Muscle layer of colon (tissue), 2 donors: Measurements from ENCODE around the gene MKLN1.
"Not testable (repeated sequence)": the region's sequence is repeated elsewhere in the genome, so short reads cannot be mapped to it uniquely, and the experiment has no call there.

Experiments
- H3K27ac ChIP-seq: one replicate; pipeline ENCODE4 v1.7.0; 2013; ENCODE audit warnings: low read depth, mild to moderate bottlenecking, low read length, moderate library complexity
- H3K27me3 ChIP-seq, 2 donors: one replicate each; pipeline ENCODE4 v1.7.0; 2013; ENCODE audit warnings: low read length in 2 of 2, mild to moderate bottlenecking in 2 of 2; ENCODE audit not compliant: insufficient read depth in 2 of 2, control insufficient read depth in 1 of 2
- H3K36me3 ChIP-seq: one replicate; pipeline ENCODE4 v1.7.0; 2013; ENCODE audit warnings: mild to moderate bottlenecking, low read length; ENCODE audit not compliant: insufficient read depth
- H3K4me1 ChIP-seq: one replicate; pipeline ENCODE4 v1.7.0; 2013; ENCODE audit warnings: mild to moderate bottlenecking, low read length; ENCODE audit not compliant: insufficient read depth
- H3K4me3 ChIP-seq, 2 donors: one replicate each; pipeline ENCODE4 v1.7.0; 2013; ENCODE audit warnings: low read length in 2 of 2, low read depth in 1 of 2, mild to moderate bottlenecking in 1 of 2, moderate library complexity in 1 of 2
- H3K9ac ChIP-seq: one replicate; pipeline ENCODE4 v1.7.0; 2013; ENCODE audit warnings: low read length
- H3K9me3 ChIP-seq: one replicate; pipeline ENCODE4 v1.7.0; 2013; ENCODE audit warnings: mild to moderate bottlenecking, low read length
- donor health status: abdominal sarcoma.
- donor health status: Adenocarcinoma of cecum.

MKLN1 gene

GRCh38 chr7:131321656-131322055 is 6.0 kb upstream of the MKLN1 start:
- Histone ChIP-seq H3K4me3 (no peak overlapping the region), H3K36me3 (no peaks in the 10 kb centered on the region), H3K9me3 (no peaks in the 10 kb centered on the region), H3K27me3 (no peaks in the 10 kb centered on the region), H3K4me1 (peaks cover 3% of the 10 kb centered on the region), H3K27ac (no peak overlapping the region), H3K9ac (no peak overlapping the region)

- Histone ChIP-seq H3K27me3 (no peaks in the 10 kb centered on the region), H3K4me1 (peaks cover 7% of the 10 kb centered on the region), H3K9me3 (no peaks in the 10 kb centered on the region), H3K4me3 (no peak overlapping the region), H3K9ac (no peak overlapping the region), H3K27ac (no peak overlapping the region), H3K36me3 (no peaks in the 10 kb centered on the region)
Measured at GRCh38 chr7:131322061-131322460, 5.6 kb upstream of the MKLN1 start.

GRCh38 chr7:131322861-131323260 is 4.8 kb upstream of the MKLN1 start:
- H3K9ac ChIP-seq: no peak overlapping the region
- H3K4me1 ChIP-seq: peaks cover 7% of the 10 kb centered on the region
- H3K36me3 ChIP-seq: no peaks in the 10 kb centered on the region
- H3K27ac ChIP-seq: no peak overlapping the region
- no peaks in the 10 kb centered on the region for H3K27me3 ChIP-seq
- H3K4me3 ChIP-seq: no peak overlapping the region
- no peaks in the 10 kb centered on the region for H3K9me3 ChIP-seq

GRCh38 chr7:131325179-131325840 is 2.4 kb upstream of the MKLN1 start:
- no peaks in the 10 kb centered on the region for H3K36me3 ChIP-seq
- no peaks in the 10 kb centered on the region for H3K9me3 ChIP-seq
- H3K4me3 ChIP-seq: no peak overlapping the region
- H3K9ac ChIP-seq: no peak overlapping the region
- no peak overlapping the region for H3K27ac ChIP-seq
- H3K27me3 ChIP-seq: no peaks in the 10 kb centered on the region
- peaks cover 18% of the 10 kb centered on the region for H3K4me1 ChIP-seq

DNA sequence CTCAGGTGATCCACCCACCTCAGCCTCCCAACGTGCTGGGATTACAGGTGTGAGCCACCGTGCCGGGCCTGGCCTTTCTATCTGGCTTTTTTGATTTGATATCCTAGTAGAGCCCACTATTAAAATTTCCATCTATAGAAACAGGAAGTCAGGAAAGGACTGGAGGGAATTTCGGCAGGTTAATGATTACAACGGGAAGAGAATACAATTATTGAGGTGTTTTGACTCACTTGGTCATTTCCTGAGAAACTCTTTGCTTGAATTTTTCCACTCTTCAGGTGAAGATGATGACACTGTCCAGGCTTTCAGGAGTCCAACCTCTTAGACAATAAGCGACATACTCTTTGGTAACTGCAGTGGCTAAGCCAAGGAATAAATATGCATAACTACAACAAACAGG is 1.1 kb upstream of the MKLN1 start:
- Histone ChIP-seq H3K4me3 (peak overlapping the region; percentile 91 to 99), H3K9ac (peak overlapping the region; percentile 94), H3K36me3 (no peaks in the 10 kb centered on the region), H3K27me3 (no peaks in the 10 kb centered on the region), H3K4me1 (peaks cover 21% of the 10 kb centered on the region), H3K9me3 (no peaks in the 10 kb centered on the region), H3K27ac (peak overlapping the region; percentile 98)

DNA sequence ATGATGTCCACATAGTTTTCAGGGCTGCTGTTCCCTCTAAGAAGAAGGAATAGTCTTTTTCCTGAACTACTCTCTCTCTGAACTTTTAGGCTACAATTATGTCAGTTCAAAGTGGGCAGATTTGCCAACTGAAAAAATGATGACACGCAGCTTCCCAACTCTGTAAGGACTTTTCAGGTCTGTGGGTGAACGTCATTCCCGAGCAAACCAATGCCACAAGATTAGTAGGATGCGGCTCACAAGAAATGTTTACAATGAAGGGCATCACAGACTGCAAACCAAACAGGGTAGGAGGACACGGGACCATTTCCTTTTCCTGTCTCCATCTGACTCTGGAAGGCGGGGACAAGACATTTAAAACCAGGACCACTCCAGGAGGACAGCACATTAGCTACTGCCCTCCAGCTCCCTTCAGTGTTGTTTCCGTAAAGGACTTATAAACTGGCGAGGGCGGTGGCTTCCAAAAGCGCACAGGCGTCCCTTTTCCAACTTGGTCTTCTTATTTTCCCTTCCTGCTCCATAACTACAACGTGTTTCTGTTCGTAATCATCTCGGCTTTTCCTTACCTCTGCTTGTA is 539 bp upstream of the MKLN1 start:
- Histone ChIP-seq H3K36me3 (no peaks in the 10 kb centered on the region), H3K9ac (peak overlapping the region; percentile 94)

DNA sequence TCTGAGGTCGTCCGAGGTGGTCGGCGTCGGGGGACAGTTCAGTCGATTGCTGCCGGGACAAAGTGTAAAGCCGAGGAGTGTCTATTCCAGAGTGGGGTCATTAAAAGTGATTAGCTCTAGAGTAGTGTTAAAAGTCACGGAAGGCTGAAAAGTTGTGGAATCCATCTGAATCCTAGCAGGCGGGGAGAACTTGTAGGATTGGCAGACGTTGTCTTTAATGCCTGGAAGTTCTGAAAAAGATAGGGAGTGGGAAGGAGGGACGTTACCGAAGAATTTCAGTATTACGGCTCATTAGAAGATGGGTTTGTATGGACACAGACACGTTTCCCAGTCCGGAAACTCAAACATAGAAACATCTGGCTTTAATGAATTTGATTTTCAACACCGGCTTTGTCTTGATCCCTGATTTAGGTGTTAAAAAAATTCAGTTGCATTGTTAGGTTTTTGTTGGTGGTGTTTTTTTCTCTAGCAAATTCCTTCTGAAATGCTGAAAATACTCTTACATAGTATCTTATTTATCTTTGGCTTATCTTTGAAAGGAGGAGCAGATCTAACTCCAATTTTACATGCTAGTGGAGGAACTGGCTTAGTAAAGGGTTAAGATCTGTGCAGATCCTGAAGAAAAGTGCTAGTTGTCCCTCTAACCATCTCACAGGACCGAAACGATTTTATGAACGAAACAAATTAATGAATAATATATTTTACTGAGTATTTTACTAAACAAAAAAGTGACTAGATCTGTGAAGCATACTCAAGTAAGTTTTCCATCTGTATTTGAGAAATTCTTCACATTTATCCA is 900 bp downstream of the MKLN1 start:
- Histone ChIP-seq H3K4me3 (peak overlapping the region; percentile 91 to 99), H3K36me3 (no peaks in the 10 kb centered on the region), H3K9me3 (no peaks in the 10 kb centered on the region), H3K27me3 (no peaks in the 10 kb centered on the region), H3K9ac (peak overlapping the region; percentile 94), H3K27ac (peak overlapping the region; percentile 98), H3K4me1 (peaks cover 21% of the 10 kb centered on the region)

More for the DNA sequence above, 539 bp upstream of the MKLN1 start:
- Histone ChIP-seq H3K4me3 (peak overlapping the region; percentile 91 to 99), H3K4me1 (peaks cover 21% of the 10 kb centered on the region), H3K9me3 (no peaks in the 10 kb centered on the region), H3K27me3 (no peaks in the 10 kb centered on the region), H3K27ac (peak overlapping the region; percentile 98)

GRCh38 chr7:131329176-131329570 is 1.5 kb downstream of the MKLN1 start:
- no peak overlapping the region for H3K27ac ChIP-seq
- H3K9ac ChIP-seq: peak overlapping the region; percentile 94
- H3K4me1 ChIP-seq: peaks cover 21% of the 10 kb centered on the region

GRCh38 chr7:131330299-131330698 is 2.6 kb downstream of the MKLN1 start:
- Histone ChIP-seq H3K9ac (no peak overlapping the region), H3K27me3 (no peaks in the 10 kb centered on the region), H3K36me3 (no peaks in the 10 kb centered on the region), H3K4me3 (no peak overlapping the region), H3K27ac (no peak overlapping the region), H3K9me3 (no peaks in the 10 kb centered on the region), H3K4me1 (peaks cover 21% of the 10 kb centered on the region)

More at GRCh38 chr7:131329176-131329570, 1.5 kb downstream of the MKLN1 start:
- H3K27me3 ChIP-seq: no peaks in the 10 kb centered on the region
- H3K36me3 ChIP-seq: no peaks in the 10 kb centered on the region
- no peaks in the 10 kb centered on the region for H3K9me3 ChIP-seq
- peak overlapping the region in 1 of 2 donors; percentile 91 for H3K4me3 ChIP-seq

- peaks cover 8% of the 10 kb centered on the region for H3K9me3 ChIP-seq
- no peak overlapping the region for H3K9ac ChIP-seq
- H3K27ac ChIP-seq: no peak overlapping the region
- no peak overlapping the region for H3K4me3 ChIP-seq
- peaks cover 16% of the 10 kb centered on the region for H3K4me1 ChIP-seq
- no peaks in the 10 kb centered on the region for H3K36me3 ChIP-seq
- H3K27me3 ChIP-seq: no peaks in the 10 kb centered on the region
Measured at GRCh38 chr7:131331806-131332205, 4.1 kb downstream of the MKLN1 start.

- not testable (repeated sequence) for H3K36me3 ChIP-seq, H3K9me3 ChIP-seq, H3K9ac ChIP-seq, H3K27me3 ChIP-seq, H3K4me3 ChIP-seq, H3K27ac ChIP-seq
- peaks cover 14% of the 10 kb centered on the region for H3K4me1 ChIP-seq
Measured at GRCh38 chr7:131332729-131333128, 5.1 kb downstream of the MKLN1 start.
